T-helper 9 cell (primary cell): ENCODE measurements around the gene PKIB.
"Not testable (repeated sequence)": the region's sequence is repeated elsewhere in the genome, so short reads cannot be mapped to it uniquely, and the experiment has no call there.

ENCODE experiments used
- DNase-seq: peaks from one replicate; pipeline ENCODE4 v3.0.0-alpha.2; 2020

PKIB gene

GRCh38 chr6:122713138-122713537 is 102.9 kb downstream of the PKIB start:
- no peak for DNase-seq

- DNase-seq: no peak
These were observed 103.9 kb downstream of the PKIB start for GRCh38 chr6:122714059-122714458.

GRCh38 chr6:122715725-122716124 is 105.5 kb downstream of the PKIB start:
- no peak for DNase-seq

- DNase-seq: no peak
These were observed 107.1 kb downstream of the PKIB start for GRCh38 chr6:122717350-122717749.

- no peak for DNase-seq
These were observed 108.4 kb downstream of the PKIB start for GRCh38 chr6:122718616-122719015.

GRCh38 chr6:122719176-122719575 is 109.0 kb downstream of the PKIB start:
- DNase-seq: no peak

- DNase-seq: no peak
These were observed 112.5 kb downstream of the PKIB start for GRCh38 chr6:122722746-122723145.

GRCh38 chr6:122726649-122727048 is 116.4 kb downstream of the PKIB start:
- no peak for DNase-seq

- no peak for DNase-seq
These were observed 117.0 kb downstream of the PKIB start for GRCh38 chr6:122727244-122727643.

- no peak for DNase-seq
These were observed 120.1 kb downstream of the PKIB start for GRCh38 chr6:122730334-122730733.

- no peak for DNase-seq
These were observed 120.7 kb downstream of the PKIB start for GRCh38 chr6:122730775-122731386.

GRCh38 chr6:122733259-122733658 is 123.1 kb downstream of the PKIB start:
- DNase-seq: no peak

- DNase-seq: no peak
These were observed 124.6 kb downstream of the PKIB start for GRCh38 chr6:122734529-122735395.

GRCh38 chr6:122735582-122735981 is 125.4 kb downstream of the PKIB start:
- DNase-seq: no peak

- DNase-seq: no peak
These were observed 126.0 kb downstream of the PKIB start for GRCh38 chr6:122736163-122736562.

GRCh38 chr6:122736616-122737015 is 126.4 kb downstream of the PKIB start:
- no peak for DNase-seq

GRCh38 chr6:122740091-122740490 is 129.9 kb downstream of the PKIB start:
- no peak for DNase-seq

- no peak for DNase-seq
These were observed 130.7 kb downstream of the PKIB start for GRCh38 chr6:122740936-122741335.

GRCh38 chr6:122744247-122744646 is 134.0 kb downstream of the PKIB start:
- not testable (repeated sequence) for DNase-seq

- not testable (repeated sequence) for DNase-seq
These were observed 134.7 kb downstream of the PKIB start for GRCh38 chr6:122744856-122745255.

- DNase-seq: no peak
These were observed 136.5 kb downstream of the PKIB start for GRCh38 chr6:122746688-122747087.

GRCh38 chr6:122747573-122747972 is 137.4 kb downstream of the PKIB start:
- no peak for DNase-seq

GRCh38 chr6:122748945-122749344 is 138.7 kb downstream of the PKIB start:
- not testable (repeated sequence) for DNase-seq

- DNase-seq: no peak
These were observed 139.3 kb downstream of the PKIB start for GRCh38 chr6:122749451-122750050.
